ENCODE measurements around the gene ITGB3.
"Not testable (repeated sequence)": the region's sequence is repeated elsewhere in the genome, so short reads cannot be mapped to it uniquely, and the experiment has no call there.

- TF ChIP-seq, protein P1, sequence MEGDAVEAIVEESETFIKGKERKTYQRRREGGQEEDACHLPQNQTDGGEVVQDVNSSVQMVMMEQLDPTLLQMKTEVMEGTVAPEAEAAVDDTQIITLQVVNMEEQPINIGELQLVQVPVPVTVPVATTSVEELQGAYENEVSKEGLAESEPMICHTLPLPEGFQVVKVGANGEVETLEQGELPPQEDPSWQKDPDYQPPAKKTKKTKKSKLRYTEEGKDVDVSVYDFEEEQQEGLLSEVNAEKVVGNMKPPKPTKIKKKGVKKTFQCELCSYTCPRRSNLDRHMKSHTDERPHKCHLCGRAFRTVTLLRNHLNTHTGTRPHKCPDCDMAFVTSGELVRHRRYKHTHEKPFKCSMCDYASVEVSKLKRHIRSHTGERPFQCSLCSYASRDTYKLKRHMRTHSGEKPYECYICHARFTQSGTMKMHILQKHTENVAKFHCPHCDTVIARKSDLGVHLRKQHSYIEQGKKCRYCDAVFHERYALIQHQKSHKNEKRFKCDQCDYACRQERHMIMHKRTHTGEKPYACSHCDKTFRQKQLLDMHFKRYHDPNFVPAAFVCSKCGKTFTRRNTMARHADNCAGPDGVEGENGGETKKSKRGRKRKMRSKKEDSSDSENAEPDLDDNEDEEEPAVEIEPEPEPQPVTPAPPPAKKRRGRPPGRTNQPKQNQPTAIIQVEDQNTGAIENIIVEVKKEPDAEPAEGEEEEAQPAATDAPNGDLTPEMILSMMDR (IDR thresholded peaks at IDR 0.05; ENCODE audit: insufficient read depth, low read length, poor library complexity, severe bottlenecking) = not testable (repeated sequence)
- not testable (repeated sequence) for TF ChIP-seq EZH2phosphoT487 (conservative IDR thresholded peaks at IDR 0.05; ENCODE audit: low read length)
Measured at GRCh38 chr17:47269561-47270280, 16.1 kb downstream of the ITGB3 start.

Data from SU-DHL-6 (cell line).